Measurements from ENCODE around the gene PAPPA2. TPM values are rescaled to one million over a fixed set of nuclear protein-coding genes. Genes with fewer than 3 reads are reported as not detected.
"Not testable (repeated sequence)": the region's sequence is repeated elsewhere in the genome, so short reads cannot be mapped to it uniquely, and the experiment has no call there.

Gene PAPPA2
- total and polyA plus RNA-seq, 7 experiments from 2014 or later = 0.07 to 0.29 (median 0.21) TPM; not detected in 4

GRCh38 chr1:176445402-176445801, 17.6 kb upstream of the PAPPA2 start:
- Histone ChIP-seq H3K4me1 (ENCODE audit: control insufficient read depth in 2 of 2, insufficient read depth in 2 of 2, low read length in 2 of 2) (no peaks in the 10 kb centered on the region), H3K9me3 (ENCODE audit: control insufficient read depth in 2 of 3, low read length in 3 of 3) (no peaks in the 10 kb centered on the region), H3K4me3 (ENCODE audit: low read length) (no peak overlapping the region), H3K27me3 (ENCODE audit: control insufficient read depth in 2 of 2, insufficient read depth in 2 of 2, low read length in 2 of 2) (no peaks in the 10 kb centered on the region), H3K36me3 (ENCODE audit: control insufficient read depth in 2 of 3, insufficient read depth in 3 of 3, low read length in 3 of 3) (no peaks in the 10 kb centered on the region), H3K27ac (ENCODE audit: low read depth, low read length) (no peak overlapping the region)
- intact Hi-C loops (cut with micrococcal nuclease) = no loop called here
- DNase-seq = no peak
- Mint-ChIP-seq H3K27me3 (peaks cover 0 to 15% (median 8%) of the 10 kb centered on the region in 5 donors), H3K4me3 (no peak overlapping the region), H3K9me3 (peaks cover 0 to 8% (median 0%) of the 10 kb centered on the region in 11 donors), H3K36me3 (no peaks in the 10 kb centered on the region), H3K4me1 (no peaks in the 10 kb centered on the region), H3K27ac (no peak overlapping the region)
- ChIA-PET POLR2A (no interaction called here), CTCF (no interaction called here)
- no peak for ATAC-seq

GRCh38 chr1:176448340-176448739, 14.6 kb upstream of the PAPPA2 start:
- DNase-seq (no peak), ATAC-seq (no peak)
- Mint-ChIP-seq H3K4me3 (no peak overlapping the region), H3K27ac (no peak overlapping the region), H3K9me3 (peaks cover 0 to 17% (median 11%) of the 10 kb centered on the region in 11 donors), H3K36me3 (no peaks in the 10 kb centered on the region), H3K4me1 (no peaks in the 10 kb centered on the region), H3K27me3 (peaks cover 0 to 9% (median 8%) of the 10 kb centered on the region in 5 donors)
- intact Hi-C loops (cut with micrococcal nuclease) = no loop called here
- Histone ChIP-seq H3K27ac (ENCODE audit: low read depth, low read length) (no peak overlapping the region), H3K4me3 (ENCODE audit: low read length) (no peak overlapping the region), H3K27me3 (ENCODE audit: control insufficient read depth in 2 of 2, insufficient read depth in 2 of 2, low read length in 2 of 2) (no peaks in the 10 kb centered on the region), H3K36me3 (ENCODE audit: control insufficient read depth in 2 of 3, insufficient read depth in 3 of 3, low read length in 3 of 3) (no peaks in the 10 kb centered on the region), H3K9me3 (ENCODE audit: control insufficient read depth in 2 of 3, low read length in 3 of 3) (no peaks in the 10 kb centered on the region), H3K4me1 (ENCODE audit: control insufficient read depth in 2 of 2, insufficient read depth in 2 of 2, low read length in 2 of 2) (no peaks in the 10 kb centered on the region)
- ChIA-PET POLR2A (no interaction called here), CTCF (no interaction called here)

GRCh38 chr1:176450526-176450925, 12.4 kb upstream of the PAPPA2 start:
- Histone ChIP-seq H3K4me1 (ENCODE audit: control insufficient read depth in 2 of 2, insufficient read depth in 2 of 2, low read length in 2 of 2) (no peaks in the 10 kb centered on the region), H3K27me3 (ENCODE audit: control insufficient read depth in 2 of 2, insufficient read depth in 2 of 2, low read length in 2 of 2) (no peaks in the 10 kb centered on the region), H3K4me3 (ENCODE audit: low read length) (no peak overlapping the region), H3K27ac (ENCODE audit: low read depth, low read length) (no peak overlapping the region), H3K9me3 (ENCODE audit: control insufficient read depth in 2 of 3, low read length in 3 of 3) (no peaks in the 10 kb centered on the region), H3K36me3 (ENCODE audit: control insufficient read depth in 2 of 3, insufficient read depth in 3 of 3, low read length in 3 of 3) (no peaks in the 10 kb centered on the region)
- Mint-ChIP-seq H3K4me1 (no peaks in the 10 kb centered on the region), H3K9me3 (peaks cover 0 to 19% (median 10%) of the 10 kb centered on the region in 11 donors), H3K36me3 (no peaks in the 10 kb centered on the region), H3K27ac (no peak overlapping the region), H3K4me3 (no peak overlapping the region), H3K27me3 (peaks cover 0 to 7% (median 5%) of the 10 kb centered on the region in 5 donors)
- intact Hi-C loops (cut with micrococcal nuclease) = no loop called here
- no peak for ATAC-seq
- POLR2A ChIA-PET = no interaction called here
- CTCF ChIA-PET = no interaction called here
- no peak for DNase-seq

GRCh38 chr1:176451741-176452140, 11.2 kb upstream of the PAPPA2 start:
- ATAC-seq; H3K4me3 ChIP-seq (ENCODE audit: low read length); H3K4me1 ChIP-seq (ENCODE audit: control insufficient read depth in 2 of 2, insufficient read depth in 2 of 2, low read length in 2 of 2); H3K36me3 Mint-ChIP-seq; DNase-seq; H3K4me3 Mint-ChIP-seq; H3K27me3 ChIP-seq (ENCODE audit: control insufficient read depth in 2 of 2, insufficient read depth in 2 of 2, low read length in 2 of 2); H3K27ac Mint-ChIP-seq; POLR2A ChIA-PET; CTCF ChIA-PET; H3K9me3 ChIP-seq (ENCODE audit: control insufficient read depth in 2 of 3, low read length in 3 of 3); H3K27me3 Mint-ChIP-seq; H3K36me3 ChIP-seq (ENCODE audit: control insufficient read depth in 2 of 3, insufficient read depth in 3 of 3, low read length in 3 of 3); H3K4me1 Mint-ChIP-seq; H3K27ac ChIP-seq (ENCODE audit: low read depth, low read length); intact Hi-C loops (cut with micrococcal nuclease): not testable (repeated sequence)
- H3K9me3 Mint-ChIP-seq = peaks cover 0 to 19% (median 10%) of the 10 kb centered on the region in 11 donors

GRCh38 chr1:176456795-176457194, 6.2 kb upstream of the PAPPA2 start:
- Mint-ChIP-seq H3K4me3 (no peak overlapping the region), H3K27ac (no peak overlapping the region), H3K36me3 (no peaks in the 10 kb centered on the region), H3K27me3 (peaks cover 0 to 15% (median 4%) of the 10 kb centered on the region in 5 donors), H3K4me1 (no peaks in the 10 kb centered on the region), H3K9me3 (peaks cover 0 to 17% (median 10%) of the 10 kb centered on the region in 11 donors)
- Histone ChIP-seq H3K4me3 (ENCODE audit: low read length) (no peak overlapping the region), H3K9me3 (ENCODE audit: control insufficient read depth in 2 of 3, low read length in 3 of 3) (no peaks in the 10 kb centered on the region), H3K36me3 (ENCODE audit: control insufficient read depth in 2 of 3, insufficient read depth in 3 of 3, low read length in 3 of 3) (no peaks in the 10 kb centered on the region), H3K27ac (ENCODE audit: low read depth, low read length) (no peak overlapping the region), H3K27me3 (ENCODE audit: control insufficient read depth in 2 of 2, insufficient read depth in 2 of 2, low read length in 2 of 2) (no peaks in the 10 kb centered on the region), H3K4me1 (ENCODE audit: control insufficient read depth in 2 of 2, insufficient read depth in 2 of 2, low read length in 2 of 2) (no peaks in the 10 kb centered on the region)
- DNase-seq (no peak), ATAC-seq (no peak)
- ChIA-PET CTCF (no interaction called here), POLR2A (no interaction called here)
- intact Hi-C loops (cut with micrococcal nuclease) = no loop called here

GRCh38 chr1:176460544-176461336, 2.2 kb upstream of the PAPPA2 start:
- ChIA-PET POLR2A (no interaction called here), CTCF (no interaction called here)
- peaks cover 0 to 23% (median 0%) of the 10 kb centered on the region in 5 donors for H3K27me3 Mint-ChIP-seq
- intact Hi-C loops (cut with micrococcal nuclease) = loop anchor here in 1 of 2 donors (10.0 kb wide), 1 partner anchor 1306 kb away; no protein-coding TSS in a partner anchor
- H3K4me1 ChIP-seq (ENCODE audit: control insufficient read depth in 2 of 2, insufficient read depth in 2 of 2, low read length in 2 of 2) = no peaks in the 10 kb centered on the region
- H3K4me3 ChIP-seq (ENCODE audit: low read length) = no peak overlapping the region
- H3K4me1 Mint-ChIP-seq = no peaks in the 10 kb centered on the region
- DNase-seq = no peak
- peaks cover 0 to 6% (median 0%) of the 10 kb centered on the region in 11 donors for H3K9me3 Mint-ChIP-seq
- no peak overlapping the region for H3K27ac ChIP-seq (ENCODE audit: low read depth, low read length)
- no peak overlapping the region for H3K4me3 Mint-ChIP-seq
- ATAC-seq = no peak
- H3K36me3 Mint-ChIP-seq = no peaks in the 10 kb centered on the region
- H3K27me3 ChIP-seq (ENCODE audit: control insufficient read depth in 2 of 2, insufficient read depth in 2 of 2, low read length in 2 of 2) = no peaks in the 10 kb centered on the region
- no peaks in the 10 kb centered on the region for H3K36me3 ChIP-seq (ENCODE audit: control insufficient read depth in 2 of 3, insufficient read depth in 3 of 3, low read length in 3 of 3)
- H3K27ac Mint-ChIP-seq = no peak overlapping the region
- H3K9me3 ChIP-seq (ENCODE audit: control insufficient read depth in 2 of 3, low read length in 3 of 3) = no peaks in the 10 kb centered on the region

GRCh38 chr1:176461576-176461975, 1.4 kb upstream of the PAPPA2 start:
- intact Hi-C loops (cut with micrococcal nuclease) = loop anchor here in 1 of 2 donors (10.0 kb wide), 1 partner anchor 1307 kb away; no protein-coding TSS in a partner anchor
- H3K4me3 Mint-ChIP-seq = no peak overlapping the region
- H3K9me3 Mint-ChIP-seq = peaks cover 0 to 6% (median 0%) of the 10 kb centered on the region in 11 donors
- H3K27me3 Mint-ChIP-seq = peaks cover 0 to 23% (median 0%) of the 10 kb centered on the region in 5 donors
- no peak overlapping the region for H3K27ac Mint-ChIP-seq
- Histone ChIP-seq H3K4me1 (ENCODE audit: control insufficient read depth in 2 of 2, insufficient read depth in 2 of 2, low read length in 2 of 2) (no peaks in the 10 kb centered on the region), H3K4me3 (ENCODE audit: low read length) (no peak overlapping the region), H3K36me3 (ENCODE audit: control insufficient read depth in 2 of 3, insufficient read depth in 3 of 3, low read length in 3 of 3) (no peaks in the 10 kb centered on the region), H3K9me3 (ENCODE audit: control insufficient read depth in 2 of 3, low read length in 3 of 3) (no peaks in the 10 kb centered on the region), H3K27me3 (ENCODE audit: control insufficient read depth in 2 of 2, insufficient read depth in 2 of 2, low read length in 2 of 2) (no peaks in the 10 kb centered on the region), H3K27ac (ENCODE audit: low read depth, low read length) (no peak overlapping the region)
- ATAC-seq (no peak), DNase-seq (no peak)
- H3K36me3 Mint-ChIP-seq = no peaks in the 10 kb centered on the region
- ChIA-PET CTCF (no interaction called here), POLR2A (no interaction called here)
- H3K4me1 Mint-ChIP-seq = no peaks in the 10 kb centered on the region
